H1 (cell line): ENCODE measurements around the gene OSCAR. TPM values are rescaled to one million over a fixed set of nuclear protein-coding genes. Genes with fewer than 3 reads are reported as not detected.
A peak's percentile ranks its signal among the peaks of the same experiment; 100 is the strongest.

Experiments used
- BRCA1 ChIP-seq: IDR thresholded peaks from 2 replicates; pipeline ENCODE4 v1.6.1; 2012; ENCODE audit warnings: low read depth, low read length, improper control_type of control experiment
- CBX5 ChIP-seq: fragments of 300-800, 300-1000 bp; sonication (generic); IDR thresholded peaks from 2 replicates; pipeline ENCODE4 v1.7.1; 2016; ENCODE audit warnings: antibody characterized with exemption, low read length, low read depth
- CBX8 ChIP-seq: fragments of 300-800, 300-1000 bp; sonication (generic); IDR thresholded peaks from 2 replicates; pipeline ENCODE4 v1.7.1; 2016; ENCODE audit warnings: low read depth, low read length, borderline replicate concordance
- CHD2 ChIP-seq: IDR thresholded peaks from 2 replicates; pipeline ENCODE4 v1.6.1; 2012; ENCODE audit warnings: low read length, improper control_type of control experiment
- CREB1 ChIP-seq: IDR thresholded peaks from 2 replicates; pipeline ENCODE4 v1.6.1; 2012; ENCODE audit warnings: inconsistent platforms
- EGR1 ChIP-seq: IDR thresholded peaks from 2 replicates; pipeline ENCODE4 v1.6.1; 2011; ENCODE audit warnings: low read depth, low read length, borderline replicate concordance
- EZH2 ChIP-seq: fragments of 200-600 bp; sonication (generic); IDR thresholded peaks from 2 replicates; pipeline ENCODE4 v1.7.1; 2012; ENCODE audit warnings: low read depth, mild to moderate bottlenecking, moderate library complexity, low read length, inconsistent platforms; ENCODE audit not compliant: severe bottlenecking
- HDAC6 ChIP-seq: IDR thresholded peaks from one replicate; pipeline ENCODE4 v1.7.1; 2012; ENCODE audit warnings: low read depth, mild to moderate bottlenecking, inconsistent platforms, low read length, moderate library complexity
- JUN ChIP-seq: IDR thresholded peaks from 2 replicates; pipeline ENCODE4 v1.6.1; 2011; ENCODE audit warnings: low read depth, mild to moderate bottlenecking, improper control_type of control experiment, low read length
- JUND ChIP-seq: IDR thresholded peaks from 2 replicates; pipeline ENCODE4 v1.6.1; 2011; ENCODE audit warnings: mild to moderate bottlenecking, improper control_type of control experiment, low read length
- KDM5A ChIP-seq: fragments of 200-600 bp; IDR thresholded peaks from 2 replicates; pipeline ENCODE4 v1.7.1; 2012; ENCODE audit warnings: mild to moderate bottlenecking, low read length, inconsistent platforms, mixed read lengths
- MAFK ChIP-seq: IDR thresholded peaks from 2 replicates; pipeline ENCODE4 v1.6.1; 2012; ENCODE audit warnings: low read depth, mild to moderate bottlenecking, improper control_type of control experiment, low read length
- NRF1 ChIP-seq: IDR thresholded peaks from 2 replicates; pipeline ENCODE4 v1.6.1; 2011; ENCODE audit warnings: mild to moderate bottlenecking, low read depth, low read length, improper control_type of control experiment
- POLR2A ChIP-seq, 2 experiments: IDR thresholded peaks; 1 replicate in 1 of 2; 2 replicates in 1 of 2; pipeline ENCODE4 v1.6.1; 2011; ENCODE audit warnings: low read depth in 2 of 2, low read length in 2 of 2, mild to moderate bottlenecking in 2 of 2; ENCODE audit errors: control extremely low read depth in 1 of 2
- POLR2AphosphoS5 ChIP-seq: IDR thresholded peaks from 2 replicates; pipeline ENCODE4 v1.6.1; 2011; ENCODE audit warnings: low read depth, low read length
- RBBP5 ChIP-seq: IDR thresholded peaks from 2 replicates; pipeline ENCODE4 v1.7.1; 2012; ENCODE audit warnings: low read depth, mild to moderate bottlenecking, inconsistent platforms, low read length, moderate library complexity, borderline replicate concordance
- RXRA ChIP-seq: IDR thresholded peaks from 2 replicates; pipeline ENCODE4 v1.6.1; 2011; ENCODE audit warnings: low read depth, mild to moderate bottlenecking, low read length, moderate library complexity; ENCODE audit not compliant: insufficient read depth
- SIN3A ChIP-seq, 2 experiments: IDR thresholded peaks in 1 of 2; conservative IDR thresholded peaks in 1 of 2; 2 replicates each; pipeline ENCODE4 v1.6.1; 2011 to 2012; ENCODE audit warnings: low read length in 2 of 2, improper control_type of control experiment in 1 of 2, low read depth in 1 of 2, mild to moderate bottlenecking in 1 of 2
- SIX5 ChIP-seq: IDR thresholded peaks from 2 replicates; pipeline ENCODE4 v1.6.1; 2011; ENCODE audit warnings: mild to moderate bottlenecking, low read depth, low read length
- TCF12 ChIP-seq: IDR thresholded peaks from 2 replicates; pipeline ENCODE4 v1.6.1; 2011; ENCODE audit warnings: low read depth, mild to moderate bottlenecking, low read length
- USF2 ChIP-seq: IDR thresholded peaks from 2 replicates; pipeline ENCODE4 v1.6.1; 2011; ENCODE audit warnings: low read length, improper control_type of control experiment
- polyA plus RNA-seq, 7 experiments: library from polyadenylated mRNA; depleted of rRNA in 3 of 7; stranded (reverse) in 5 of 7; unstranded in 2 of 7; fragments of >200 nt in 5 of 7; fragments of 200-250 nt in 2 of 7; gene quantifications; 1 replicate in 5 of 7; 2 replicates in 1 of 7; 4 replicates in 1 of 7; pipeline versions ENCODE4 v1.2.1 to v1.2.3, GENCODE V29; 2011 to 2013; ENCODE audit warnings: missing spikeins in 2 of 7, mixed read lengths in 2 of 7
- total RNA-seq: library from RNA; stranded (reverse); fragmentation: NEBNext Ultra II Directional; extraction: Animal tissue kit (Norgen Biotek cat#: 25700); gene quantifications from 2 replicates; pipeline ENCODE4 v1.2.1, GENCODE V29; 2021
- TF ChIP-seq, protein P1 (sequence below), 3 experiments: IDR thresholded peaks; 1 replicate in 2 of 3; 2 replicates in 1 of 3; pipeline versions ENCODE4 v1.5.1 to v1.6.1; 2011; ENCODE audit warnings: low read length in 3 of 3, mild to moderate bottlenecking in 3 of 3, inconsistent platforms in 2 of 3, low read depth in 1 of 3, moderate library complexity in 1 of 3; ENCODE audit not compliant: insufficient read depth in 1 of 3; ENCODE audit errors: control extremely low read depth in 1 of 3

OSCAR gene
- total and polyA plus RNA-seq, 2 of the 8 experiments (the other 6 are each of a cell fraction or from before 2014, with no cell fraction given), result 1.1 TPM

DNA sequence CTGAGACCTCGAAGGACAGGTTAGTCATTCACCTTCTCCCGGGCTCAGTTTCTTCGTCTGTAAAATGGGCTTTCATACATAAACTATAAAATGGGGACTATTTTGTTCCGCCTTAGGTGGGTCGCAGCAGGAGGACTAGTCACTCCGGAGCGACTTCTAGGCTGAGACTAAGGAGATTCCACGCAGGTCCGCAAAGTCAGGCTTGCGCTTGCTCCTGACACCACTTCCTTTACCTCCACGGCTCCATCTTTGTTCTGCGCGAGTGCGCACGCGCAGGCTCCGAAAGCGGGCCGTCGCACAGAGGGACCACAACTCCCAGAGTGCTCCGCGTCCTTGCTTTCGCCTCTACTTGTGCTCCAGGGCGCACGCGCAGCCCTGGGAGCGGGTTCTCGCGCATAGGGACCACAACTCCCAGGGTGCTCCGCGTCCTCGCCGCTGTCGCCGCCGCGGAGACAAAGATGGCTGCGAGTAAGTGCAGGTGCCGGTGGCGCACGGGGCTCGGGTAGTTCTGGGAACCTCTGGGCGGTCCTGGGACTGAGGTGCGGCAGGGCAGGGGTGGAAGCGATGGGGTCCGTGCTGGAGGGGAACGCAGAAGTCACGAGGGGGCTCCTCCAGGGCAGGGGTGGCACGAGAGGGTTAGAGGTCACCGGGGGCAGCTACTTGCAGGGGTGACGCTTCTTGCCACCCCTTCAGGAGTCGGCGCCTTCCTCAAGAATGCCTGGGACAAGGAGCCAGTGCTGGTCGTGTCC lies 2.0 kb upstream of the OSCAR start, which contains the start of gene NDUFA3 (continued):
- TF ChIP-seq POLR2A (IDR thresholded peaks at IDR 0.05; ENCODE audit: control extremely low read depth in 1 of 2, low read depth in 2 of 2, low read length in 2 of 2), result peak in 1 of 2 experiments; percentile 85; a peak in 2 of 3 replicates
- no peak for TF ChIP-seq USF2
- peak; percentile 73; the same call in 1 of the 2 replicates for TF ChIP-seq POLR2AphosphoS5
- 0 out of 2 replicates have a peak, but pooled peaks have one; percentile 49 for TF ChIP-seq CHD2
- TF ChIP-seq JUND, result no peak
- TF ChIP-seq, protein P1, sequence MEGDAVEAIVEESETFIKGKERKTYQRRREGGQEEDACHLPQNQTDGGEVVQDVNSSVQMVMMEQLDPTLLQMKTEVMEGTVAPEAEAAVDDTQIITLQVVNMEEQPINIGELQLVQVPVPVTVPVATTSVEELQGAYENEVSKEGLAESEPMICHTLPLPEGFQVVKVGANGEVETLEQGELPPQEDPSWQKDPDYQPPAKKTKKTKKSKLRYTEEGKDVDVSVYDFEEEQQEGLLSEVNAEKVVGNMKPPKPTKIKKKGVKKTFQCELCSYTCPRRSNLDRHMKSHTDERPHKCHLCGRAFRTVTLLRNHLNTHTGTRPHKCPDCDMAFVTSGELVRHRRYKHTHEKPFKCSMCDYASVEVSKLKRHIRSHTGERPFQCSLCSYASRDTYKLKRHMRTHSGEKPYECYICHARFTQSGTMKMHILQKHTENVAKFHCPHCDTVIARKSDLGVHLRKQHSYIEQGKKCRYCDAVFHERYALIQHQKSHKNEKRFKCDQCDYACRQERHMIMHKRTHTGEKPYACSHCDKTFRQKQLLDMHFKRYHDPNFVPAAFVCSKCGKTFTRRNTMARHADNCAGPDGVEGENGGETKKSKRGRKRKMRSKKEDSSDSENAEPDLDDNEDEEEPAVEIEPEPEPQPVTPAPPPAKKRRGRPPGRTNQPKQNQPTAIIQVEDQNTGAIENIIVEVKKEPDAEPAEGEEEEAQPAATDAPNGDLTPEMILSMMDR (IDR thresholded peaks at IDR 0.05; ENCODE audit: control extremely low read depth in 1 of 3, insufficient read depth in 1 of 3, low read depth in 1 of 3, low read length in 3 of 3), result no peak
- no peak for TF ChIP-seq CBX5
- TF ChIP-seq CBX8, result no peak
- peak; percentile 90 for TF ChIP-seq CREB1
- no peak for TF ChIP-seq TCF12
- no peak for TF ChIP-seq EGR1
- TF ChIP-seq EZH2, result no peak
- TF ChIP-seq KDM5A, result peak; percentile 93
- TF ChIP-seq RBBP5, result no peak
- TF ChIP-seq NRF1, result peak; percentile 99
- TF ChIP-seq MAFK, result no peak
- TF ChIP-seq BRCA1, result no peak
- TF ChIP-seq SIX5, result peak; percentile 85
- TF ChIP-seq SIN3A (conservative IDR thresholded peaks at IDR 0.05 in 1 of 2, IDR thresholded peaks at IDR 0.05 in 1 of 2; ENCODE audit: low read depth in 1 of 2, low read length in 2 of 2), result peak in 1 of 2 experiments; percentile 91; a peak in 2 of 4 replicates
- no peak for TF ChIP-seq RXRA
- no peak for TF ChIP-seq JUN
- no peak for TF ChIP-seq HDAC6
